Measurements from ENCODE around the gene TNIP2. TPM values are rescaled to one million over a fixed set of nuclear protein-coding genes. Genes with fewer than 3 reads are reported as not detected.

The TNIP2 gene
- total and polyA plus RNA-seq, 2 of the 13 experiments (the other 11 are each of a cell fraction or from before 2014, with no cell fraction given), result 25.6 to 38.0 TPM

DNA sequence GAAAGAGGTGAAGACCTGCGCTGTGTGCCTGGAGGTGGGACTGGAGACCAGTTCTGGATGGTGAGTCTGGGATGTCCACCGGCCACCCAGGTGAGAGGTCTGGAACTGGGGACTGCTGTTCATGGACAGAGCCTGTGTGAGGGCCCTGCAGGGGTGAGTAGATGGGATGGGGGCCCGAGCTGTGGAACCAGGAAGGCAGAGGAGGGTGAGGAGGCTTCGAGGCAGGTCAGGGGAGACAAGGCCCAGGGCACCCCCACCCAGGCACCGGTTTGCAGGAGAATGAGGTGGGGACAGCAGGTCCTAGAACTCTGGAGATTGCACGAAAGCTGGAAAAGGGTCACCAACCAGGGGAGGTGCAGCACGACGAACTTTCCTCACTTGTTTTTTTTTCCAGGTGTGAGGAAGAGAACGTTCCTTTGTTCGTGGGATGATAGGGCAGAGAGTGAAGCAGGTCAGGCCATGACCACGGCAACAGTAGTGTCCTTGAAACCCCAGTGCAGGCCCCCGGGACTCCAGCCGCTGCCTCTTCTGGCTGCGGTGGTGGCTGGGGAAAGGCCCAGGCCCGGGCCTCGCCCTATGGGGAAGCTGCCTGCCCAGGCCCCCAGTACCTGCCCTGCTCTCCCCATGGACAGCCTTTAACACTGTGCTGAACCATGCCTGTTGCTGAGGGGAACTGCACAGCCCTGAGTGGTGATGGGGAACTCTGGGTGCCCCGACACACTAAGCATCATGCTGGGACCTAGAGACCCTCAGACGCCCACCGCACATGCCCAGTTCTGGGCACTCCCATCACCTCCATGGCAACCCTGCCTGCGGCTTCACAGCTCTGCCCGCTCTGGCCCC lies 22.9 kb downstream of the TNIP2 start (continued):
- no peak for TF ChIP-seq ZNF646 (CRISPR knock-in tag; IDR thresholded peaks at IDR 0.05)
- no peak for TF ChIP-seq SSRP1 (CRISPR knock-in tag; IDR thresholded peaks at IDR 0.05)
- no peak for TF ChIP-seq ZNF577 (CRISPR knock-in tag; IDR thresholded peaks at IDR 0.05; ENCODE audit: borderline replicate concordance, low read depth)
- TF ChIP-seq TMF1 (CRISPR knock-in tag; IDR thresholded peaks at IDR 0.05; ENCODE audit: low read depth), result no peak
- TF ChIP-seq ZBTB20 (CRISPR knock-in tag; IDR thresholded peaks at IDR 0.05; ENCODE audit: borderline replicate concordance, low read depth), result no peak
- no peak for TF ChIP-seq ZNF839 (CRISPR knock-in tag; IDR thresholded peaks at IDR 0.05; ENCODE audit: borderline replicate concordance)
- TF ChIP-seq, protein P1, sequence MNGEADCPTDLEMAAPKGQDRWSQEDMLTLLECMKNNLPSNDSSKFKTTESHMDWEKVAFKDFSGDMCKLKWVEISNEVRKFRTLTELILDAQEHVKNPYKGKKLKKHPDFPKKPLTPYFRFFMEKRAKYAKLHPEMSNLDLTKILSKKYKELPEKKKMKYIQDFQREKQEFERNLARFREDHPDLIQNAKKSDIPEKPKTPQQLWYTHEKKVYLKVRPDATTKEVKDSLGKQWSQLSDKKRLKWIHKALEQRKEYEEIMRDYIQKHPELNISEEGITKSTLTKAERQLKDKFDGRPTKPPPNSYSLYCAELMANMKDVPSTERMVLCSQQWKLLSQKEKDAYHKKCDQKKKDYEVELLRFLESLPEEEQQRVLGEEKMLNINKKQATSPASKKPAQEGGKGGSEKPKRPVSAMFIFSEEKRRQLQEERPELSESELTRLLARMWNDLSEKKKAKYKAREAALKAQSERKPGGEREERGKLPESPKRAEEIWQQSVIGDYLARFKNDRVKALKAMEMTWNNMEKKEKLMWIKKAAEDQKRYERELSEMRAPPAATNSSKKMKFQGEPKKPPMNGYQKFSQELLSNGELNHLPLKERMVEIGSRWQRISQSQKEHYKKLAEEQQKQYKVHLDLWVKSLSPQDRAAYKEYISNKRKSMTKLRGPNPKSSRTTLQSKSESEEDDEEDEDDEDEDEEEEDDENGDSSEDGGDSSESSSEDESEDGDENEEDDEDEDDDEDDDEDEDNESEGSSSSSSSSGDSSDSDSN (CRISPR knock-in tag; IDR thresholded peaks at IDR 0.05), result peak; percentile 60
- TF ChIP-seq DMTF1 (CRISPR knock-in tag; IDR thresholded peaks at IDR 0.05), result no peak
- TF ChIP-seq ZNF572 (CRISPR knock-in tag; IDR thresholded peaks at IDR 0.05), result no peak
- no peak for TF ChIP-seq ZNF101 (CRISPR knock-in tag; IDR thresholded peaks at IDR 0.05; ENCODE audit: borderline replicate concordance, low read depth)
- TF ChIP-seq ZNF253 (CRISPR knock-in tag; IDR thresholded peaks at IDR 0.05; ENCODE audit: borderline replicate concordance), result no peak
- peak; percentile 66; the same call in 1 of the 2 replicates for TF ChIP-seq ESRRA (CRISPR knock-in tag; IDR thresholded peaks at IDR 0.05; ENCODE audit: low read depth)
- TF ChIP-seq ARHGAP35 (CRISPR knock-in tag; IDR thresholded peaks at IDR 0.05; ENCODE audit: borderline replicate concordance), result no peak
- TF ChIP-seq, protein P2, sequence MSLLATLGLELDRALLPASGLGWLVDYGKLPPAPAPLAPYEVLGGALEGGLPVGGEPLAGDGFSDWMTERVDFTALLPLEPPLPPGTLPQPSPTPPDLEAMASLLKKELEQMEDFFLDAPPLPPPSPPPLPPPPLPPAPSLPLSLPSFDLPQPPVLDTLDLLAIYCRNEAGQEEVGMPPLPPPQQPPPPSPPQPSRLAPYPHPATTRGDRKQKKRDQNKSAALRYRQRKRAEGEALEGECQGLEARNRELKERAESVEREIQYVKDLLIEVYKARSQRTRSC (CRISPR knock-in tag; IDR thresholded peaks at IDR 0.05; ENCODE audit: low read depth), result no peak
- no peak for TF ChIP-seq NPAS2 (CRISPR knock-in tag; IDR thresholded peaks at IDR 0.05; ENCODE audit: borderline replicate concordance)
